Naive thymus-derived CD4-positive, alpha-beta T cell (primary cell): ENCODE measurements around the gene PCSK2. TPM values are rescaled to one million over a fixed set of nuclear protein-coding genes. Genes with fewer than 3 reads are reported as not detected.

Source experiments
- ATAC-seq: fragments of 150-1000 bp; cut with Tn5 transposase; 2 replicates; pipeline ENCODE4 v1.10.0; 2021; ENCODE audit warnings: mild to moderate bottlenecking, moderate library complexity
- CTCF ChIA-PET: fragments of 350-600 bp; sonication (Branson Sonifier 250); formaldehyde crosslinking; loops from one replicate; lab custom pipeline; 2021; ENCODE audit warnings: antibody characterized with exemption; lab: Charles Lee
- POLR2A ChIA-PET: fragments of 350-600 bp; sonication (Branson Sonifier 250); formaldehyde crosslinking; loops from one replicate; lab custom pipeline; 2021; ENCODE audit warnings: antibody characterized with exemption, inconsistent platforms; lab: Charles Lee
- DNase-seq, 9 donors: peaks; one replicate each; pipeline versions ENCODE4 v3.0.0 to v3.0.0-alpha.2; 2020 to 2022; ENCODE audit warnings: mixed read lengths in 1 of 9
- H3K27ac ChIP-seq: one replicate; pipeline ENCODE4 v1.7.0; 2013; ENCODE audit warnings: mild to moderate bottlenecking, low read depth, low read length, moderate library complexity
- H3K27me3 ChIP-seq, 2 donors: one replicate each; pipeline ENCODE4 v1.7.0; 2013; ENCODE audit warnings: low read length in 2 of 2, mild to moderate bottlenecking in 2 of 2, moderate library complexity in 2 of 2; ENCODE audit not compliant: control insufficient read depth in 2 of 2, insufficient read depth in 2 of 2
- H3K36me3 ChIP-seq, 3 experiments: 1 replicate in 2 of 3; 2 replicates in 1 of 3; pipeline ENCODE4 v1.7.0; 2013; ENCODE audit warnings: low read length in 3 of 3, mild to moderate bottlenecking in 3 of 3, moderate library complexity in 1 of 3; ENCODE audit not compliant: insufficient read depth in 3 of 3, control insufficient read depth in 2 of 3
- H3K4me1 ChIP-seq, 2 donors: one replicate each; pipeline ENCODE4 v1.7.0; 2013; ENCODE audit warnings: low read length in 2 of 2, mild to moderate bottlenecking in 2 of 2, moderate library complexity in 1 of 2; ENCODE audit not compliant: control insufficient read depth in 2 of 2, insufficient read depth in 2 of 2
- H3K4me3 ChIP-seq: 2 replicates; pipeline ENCODE4 v1.7.0; 2013; ENCODE audit warnings: mild to moderate bottlenecking, low read length
- H3K9me3 ChIP-seq, 3 experiments: 1 replicate in 2 of 3; 2 replicates in 1 of 3; pipeline ENCODE4 v1.7.0; 2013; ENCODE audit warnings: low read length in 3 of 3; ENCODE audit not compliant: control insufficient read depth in 2 of 3
- H3K27ac Mint-ChIP-seq, 9 donors: one replicate each; pipeline ENCODE4 v1.8.0; 2020 to 2022; ENCODE audit warnings: mixed read lengths in 9 of 9, mild to moderate bottlenecking in 8 of 9, moderate library complexity in 5 of 9, inconsistent platforms in 2 of 9
- H3K27me3 Mint-ChIP-seq, 5 donors: one replicate each; pipeline ENCODE4 v1.8.0; 2021 to 2022; ENCODE audit warnings: mixed read lengths in 5 of 5, mild to moderate bottlenecking in 1 of 5
- H3K36me3 Mint-ChIP-seq, 5 donors: one replicate each; pipeline ENCODE4 v1.8.0; 2020 to 2022; ENCODE audit warnings: mixed read lengths in 5 of 5, mild to moderate bottlenecking in 3 of 5, inconsistent platforms in 1 of 5
- H3K4me1 Mint-ChIP-seq, 7 donors: one replicate each; pipeline ENCODE4 v1.8.0; 2020 to 2022; ENCODE audit warnings: mixed read lengths in 7 of 7, mild to moderate bottlenecking in 3 of 7, inconsistent platforms in 1 of 7
- H3K4me3 Mint-ChIP-seq, 10 donors: one replicate each; pipeline ENCODE4 v1.8.0; 2020 to 2022; ENCODE audit warnings: mild to moderate bottlenecking in 10 of 10, mixed read lengths in 10 of 10, moderate library complexity in 6 of 10, inconsistent platforms in 2 of 10
- H3K9me3 Mint-ChIP-seq, 11 donors: one replicate each; pipeline ENCODE4 v1.8.0; 2020 to 2022; ENCODE audit warnings: mixed read lengths in 11 of 11, mild to moderate bottlenecking in 4 of 11, inconsistent platforms in 1 of 11, moderate library complexity in 1 of 11
- intact Hi-C, 2 donors: fragments of 100-400 bp; cut with micrococcal nuclease; formaldehyde crosslinking; loops; one replicate each; pipeline ENCODE4 v1.15.1; 2023
- polyA plus RNA-seq, 2 donors: library from polyadenylated mRNA; unstranded; fragments of 300-500 nt; fragmentation: Illumina TruSeq; gene quantifications; one replicate each; pipeline ENCODE4 v1.2.3, GENCODE V29; 2021
- total RNA-seq, 6 experiments: library from RNA in 5 of 6; stranded (reverse) in 5 of 6; gene quantifications; 1 replicate in 5 of 6; 2 replicates in 1 of 6; pipeline ENCODE4 v1.2.3 and lab custom pipeline; 2021 to 2026

Gene PCSK2
- total and polyA plus RNA-seq, 7 experiments from 2014 or later, result not detected

DNA sequence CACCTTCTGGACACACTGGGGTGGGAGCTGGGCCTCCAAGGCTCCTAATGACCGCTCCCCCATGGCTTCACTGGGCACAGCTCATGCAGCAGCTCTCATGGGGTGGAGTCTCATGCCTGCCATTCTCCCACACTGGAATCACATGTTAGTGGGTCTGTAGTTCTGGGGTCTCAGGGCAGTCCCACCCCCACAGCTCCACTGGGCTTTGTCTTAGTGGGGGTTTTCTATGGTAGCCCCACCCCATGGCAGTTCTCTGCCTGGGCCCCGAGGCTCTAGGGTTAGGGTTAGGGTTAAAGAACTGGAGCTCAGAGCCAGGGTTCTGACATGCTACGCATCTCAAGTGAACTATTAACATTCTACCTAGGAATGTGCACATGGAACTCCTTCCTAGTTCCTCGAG, 139.0 kb downstream of the PCSK2 start:
- Histone ChIP-seq H3K36me3 (no peaks in the 10 kb centered on the region), H3K9me3 (no peaks in the 10 kb centered on the region), H3K4me1 (no peaks in the 10 kb centered on the region), H3K27ac (no peak overlapping the region), H3K4me3 (no peak overlapping the region), H3K27me3 (no peaks in the 10 kb centered on the region)
- intact Hi-C loops, result no loop called here
- H3K27me3 Mint-ChIP-seq, result peaks cover 0 to 10% (median 7%) of the 10 kb centered on the region in 5 donors
- H3K9me3 Mint-ChIP-seq, result peaks cover 0 to 6% (median 0%) of the 10 kb centered on the region in 11 donors
- no peaks in the 10 kb centered on the region for H3K4me1 Mint-ChIP-seq
- no peak overlapping the region for H3K27ac Mint-ChIP-seq
- no peak overlapping the region for H3K4me3 Mint-ChIP-seq
- no peak for ATAC-seq
- ChIA-PET POLR2A (no interaction called here), CTCF (no interaction called here)
- no peak for DNase-seq
- no peaks in the 10 kb centered on the region for H3K36me3 Mint-ChIP-seq

DNA sequence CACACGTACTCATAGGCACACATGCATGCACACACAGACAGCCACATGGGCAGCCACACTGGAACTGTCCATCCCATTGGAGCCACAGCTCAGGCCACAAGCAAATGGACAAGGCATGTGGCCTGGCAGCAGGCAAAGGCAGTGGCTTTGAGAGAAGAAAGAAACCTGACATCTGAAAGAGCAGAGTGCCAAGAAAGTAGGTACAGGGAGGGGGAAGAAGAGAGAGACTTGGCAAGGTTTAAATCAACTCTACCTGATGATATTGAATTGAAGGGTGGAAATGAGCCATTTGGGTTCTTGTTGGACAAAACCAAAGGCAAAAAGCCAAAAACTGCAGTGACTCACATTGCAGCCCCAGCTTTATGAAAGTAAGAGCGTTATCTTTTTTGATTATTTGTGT, 142.7 kb downstream of the PCSK2 start:
- no peak for ATAC-seq
- Histone ChIP-seq H3K36me3 (no peaks in the 10 kb centered on the region), H3K4me1 (no peaks in the 10 kb centered on the region), H3K9me3 (no peaks in the 10 kb centered on the region), H3K27me3 (no peaks in the 10 kb centered on the region), H3K4me3 (no peak overlapping the region), H3K27ac (no peak overlapping the region)
- no peak overlapping the region for H3K27ac Mint-ChIP-seq
- CTCF ChIA-PET, result no interaction called here
- DNase-seq, result no peak
- no peak overlapping the region for H3K4me3 Mint-ChIP-seq
- peaks cover 2 to 16% (median 7%) of the 10 kb centered on the region in 5 donors for H3K27me3 Mint-ChIP-seq
- POLR2A ChIA-PET, result no interaction called here
- H3K4me1 Mint-ChIP-seq, result no peaks in the 10 kb centered on the region
- H3K9me3 Mint-ChIP-seq, result peaks cover 0 to 3% (median 0%) of the 10 kb centered on the region in 11 donors
- H3K36me3 Mint-ChIP-seq, result no peaks in the 10 kb centered on the region
- intact Hi-C loops, result no loop called here

DNA sequence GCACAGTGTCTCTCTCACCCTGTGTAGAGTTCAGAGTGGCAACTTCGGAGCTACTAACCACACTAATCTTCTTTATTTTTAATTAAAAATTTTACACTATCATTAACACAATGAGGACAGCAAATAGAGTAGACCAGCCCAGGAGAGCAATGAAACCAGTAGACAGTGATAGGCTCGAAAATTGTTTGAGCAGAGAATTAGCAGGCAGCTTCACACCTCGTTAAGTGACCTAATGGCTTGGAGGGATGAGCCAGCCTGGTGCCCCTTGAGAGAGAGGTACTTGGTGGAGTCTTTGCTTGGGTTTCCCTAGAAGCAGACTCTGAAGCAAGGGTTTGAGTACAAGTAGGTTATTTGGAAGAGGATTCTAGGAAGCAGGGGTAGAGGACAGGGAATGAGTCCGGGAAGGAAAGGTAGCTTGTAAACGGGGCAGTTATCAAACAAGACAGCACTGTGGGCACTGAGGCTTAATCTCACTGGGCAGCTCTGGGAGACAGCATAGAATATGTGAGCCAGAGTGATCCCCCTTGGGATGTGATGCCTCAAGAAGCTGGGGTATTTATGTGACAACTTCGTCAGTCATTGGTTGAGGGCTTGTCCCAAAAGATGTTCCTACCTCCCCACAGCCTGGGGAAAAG, 146.1 kb downstream of the PCSK2 start:
- no peak overlapping the region for H3K4me3 Mint-ChIP-seq

DNA sequence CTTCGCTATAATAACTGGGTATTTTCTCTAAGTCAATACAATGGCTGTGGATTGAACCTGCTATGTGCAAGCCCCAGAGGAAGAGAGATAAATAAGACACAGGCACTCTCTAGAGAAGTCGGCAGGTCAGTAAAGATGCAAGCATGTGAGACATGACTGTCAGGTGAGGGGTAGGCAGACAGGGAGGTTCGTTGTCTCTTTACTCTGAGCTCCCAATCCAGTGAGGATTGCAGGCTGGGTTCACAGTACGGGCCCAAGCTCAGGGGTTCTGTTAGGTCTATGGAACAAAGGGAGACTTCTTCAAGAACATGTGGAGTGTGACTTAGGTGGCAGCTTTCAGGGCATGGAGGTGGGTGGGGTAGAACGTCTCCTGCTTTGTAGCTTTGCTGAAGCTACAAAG, 147.2 kb downstream of the PCSK2 start:
- Mint-ChIP-seq H3K27me3 (peaks cover 0 to 15% (median 7%) of the 10 kb centered on the region in 5 donors), H3K4me1 (no peaks in the 10 kb centered on the region), H3K4me3 (no peak overlapping the region), H3K9me3 (peaks cover 0 to 3% (median 0%) of the 10 kb centered on the region in 11 donors), H3K27ac (no peak overlapping the region), H3K36me3 (no peaks in the 10 kb centered on the region)
- ChIA-PET POLR2A (no interaction called here), CTCF (interaction anchor here (0.6 kb wide), 1 partner anchor 17 kb away, joined by 3 read pairs; no protein-coding TSS in a partner anchor)
- ATAC-seq (no peak), DNase-seq (no peak)
- Histone ChIP-seq H3K4me3 (no peak overlapping the region), H3K9me3 (no peaks in the 10 kb centered on the region), H3K27me3 (no peaks in the 10 kb centered on the region), H3K36me3 (no peaks in the 10 kb centered on the region), H3K4me1 (no peaks in the 10 kb centered on the region), H3K27ac (no peak overlapping the region)
- intact Hi-C loops, result no loop called here

More for the DNA sequence above, 146.1 kb downstream of the PCSK2 start:
- Histone ChIP-seq H3K4me1 (no peaks in the 10 kb centered on the region), H3K4me3 (no peak overlapping the region), H3K9me3 (no peaks in the 10 kb centered on the region), H3K27me3 (no peaks in the 10 kb centered on the region), H3K36me3 (no peaks in the 10 kb centered on the region), H3K27ac (no peak overlapping the region)
- DNase-seq (no peak), ATAC-seq (no peak)
- Mint-ChIP-seq H3K36me3 (no peaks in the 10 kb centered on the region), H3K9me3 (peaks cover 0 to 3% (median 0%) of the 10 kb centered on the region in 11 donors), H3K27ac (no peak overlapping the region), H3K4me1 (no peaks in the 10 kb centered on the region), H3K27me3 (peaks cover 0 to 17% (median 7%) of the 10 kb centered on the region in 5 donors)
- ChIA-PET CTCF (no interaction called here), POLR2A (interaction anchor here (0.5 kb wide), 1 partner anchor 73 kb away, joined by 3 read pairs; no protein-coding TSS in a partner anchor)
- intact Hi-C loops, result no loop called here

DNA sequence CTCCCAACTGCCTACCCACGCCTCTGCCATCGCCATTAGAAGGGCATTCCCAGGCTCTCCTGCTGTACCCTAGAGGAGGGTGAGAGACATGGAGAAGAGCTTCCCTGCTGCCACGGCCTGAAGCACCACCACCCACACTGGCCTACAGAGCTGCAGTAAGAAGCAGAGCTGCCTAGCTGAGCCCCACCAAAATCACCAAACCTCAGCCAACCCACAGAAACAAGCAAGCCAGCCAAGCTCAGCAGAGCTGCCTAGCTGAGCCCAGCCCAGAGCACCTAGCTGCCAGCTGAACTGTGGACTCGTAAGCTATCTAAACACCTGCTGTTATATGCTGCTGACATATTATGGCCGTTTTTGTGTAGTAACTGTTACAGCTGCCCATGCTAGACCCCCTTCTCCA, 149.2 kb downstream of the PCSK2 start:
- Histone ChIP-seq H3K4me3 (no peak overlapping the region), H3K27me3 (no peaks in the 10 kb centered on the region), H3K4me1 (no peaks in the 10 kb centered on the region), H3K27ac (no peak overlapping the region), H3K9me3 (no peaks in the 10 kb centered on the region), H3K36me3 (no peaks in the 10 kb centered on the region)
- intact Hi-C loops, result no loop called here
- no peaks in the 10 kb centered on the region for H3K9me3 Mint-ChIP-seq
- H3K36me3 Mint-ChIP-seq, result no peaks in the 10 kb centered on the region
- ATAC-seq, result no peak
- ChIA-PET CTCF (no interaction called here), POLR2A (no interaction called here)
- no peak overlapping the region for H3K4me3 Mint-ChIP-seq
- no peaks in the 10 kb centered on the region for H3K4me1 Mint-ChIP-seq
- no peak for DNase-seq
- H3K27ac Mint-ChIP-seq, result no peak overlapping the region
- peaks cover 0 to 10% (median 3%) of the 10 kb centered on the region in 5 donors for H3K27me3 Mint-ChIP-seq

DNA sequence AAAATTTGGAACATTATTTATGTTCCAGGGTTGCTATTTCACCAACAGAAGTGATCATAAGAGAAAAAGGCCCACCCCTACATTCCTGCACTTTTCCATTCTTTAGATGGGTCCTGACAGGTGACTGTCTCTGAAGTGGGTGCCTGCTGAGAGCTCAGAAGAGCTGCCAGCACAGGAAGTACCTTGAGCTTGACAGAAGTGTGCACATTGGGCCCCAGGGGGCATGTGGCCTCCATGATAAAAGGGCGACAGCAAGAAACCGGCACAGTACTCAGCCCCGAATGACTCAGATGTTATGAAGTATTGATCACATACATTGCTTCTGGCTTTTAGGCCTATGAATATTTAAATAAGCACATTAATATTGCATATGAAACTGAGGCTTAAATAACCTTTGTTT, 150.4 kb downstream of the PCSK2 start:
- Mint-ChIP-seq H3K27ac (no peak overlapping the region), H3K36me3 (no peaks in the 10 kb centered on the region), H3K4me3 (no peak overlapping the region), H3K9me3 (no peaks in the 10 kb centered on the region), H3K4me1 (no peaks in the 10 kb centered on the region), H3K27me3 (peaks cover 0 to 10% (median 2%) of the 10 kb centered on the region in 5 donors)
- ChIA-PET POLR2A (no interaction called here), CTCF (no interaction called here)
- intact Hi-C loops, result no loop called here
- Histone ChIP-seq H3K9me3 (no peaks in the 10 kb centered on the region), H3K27me3 (no peaks in the 10 kb centered on the region), H3K27ac (no peak overlapping the region), H3K4me3 (no peak overlapping the region), H3K36me3 (no peaks in the 10 kb centered on the region), H3K4me1 (no peaks in the 10 kb centered on the region)
- DNase-seq (no peak), ATAC-seq (no peak)

DNA sequence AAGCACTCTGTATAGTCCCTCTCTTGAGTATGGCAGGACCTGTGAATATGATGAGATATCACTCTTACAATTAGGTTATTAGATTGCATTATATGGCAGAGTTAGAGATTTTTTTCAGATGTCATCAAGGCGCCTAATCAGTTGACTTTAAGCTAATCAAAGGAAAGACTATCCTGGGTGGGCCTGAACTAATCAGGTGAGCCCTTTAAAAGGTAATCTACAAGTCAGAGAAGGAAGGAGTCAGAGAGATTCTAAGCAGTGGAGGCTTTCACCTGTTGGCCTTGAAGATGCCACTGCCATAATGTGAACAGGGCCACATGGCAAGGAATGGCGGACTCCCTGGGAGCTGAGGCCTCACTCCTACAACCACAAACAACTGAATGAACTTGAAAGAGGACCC, 152.8 kb downstream of the PCSK2 start:
- CTCF ChIA-PET, result no interaction called here
- POLR2A ChIA-PET, result no interaction called here
- peaks cover 0 to 3% (median 0%) of the 10 kb centered on the region in 11 donors for H3K9me3 Mint-ChIP-seq

More for the DNA sequence above, 152.8 kb downstream of the PCSK2 start:
- Mint-ChIP-seq H3K36me3 (no peaks in the 10 kb centered on the region), H3K27ac (no peak overlapping the region), H3K4me3 (no peak overlapping the region), H3K4me1 (no peaks in the 10 kb centered on the region), H3K27me3 (peaks cover 0 to 14% (median 11%) of the 10 kb centered on the region in 5 donors)
- intact Hi-C loops, result no loop called here
- ATAC-seq (no peak), DNase-seq (no peak)
- H3K27ac ChIP-seq, result no peak overlapping the region
- no peak overlapping the region for H3K4me3 ChIP-seq
- no peaks in the 10 kb centered on the region for H3K36me3 ChIP-seq
- no peaks in the 10 kb centered on the region for H3K9me3 ChIP-seq
- H3K4me1 ChIP-seq, result no peaks in the 10 kb centered on the region
- H3K27me3 ChIP-seq, result no peaks in the 10 kb centered on the region
